ENCODE measurements around the gene SHANK2.

Gene SHANK2

DNA sequence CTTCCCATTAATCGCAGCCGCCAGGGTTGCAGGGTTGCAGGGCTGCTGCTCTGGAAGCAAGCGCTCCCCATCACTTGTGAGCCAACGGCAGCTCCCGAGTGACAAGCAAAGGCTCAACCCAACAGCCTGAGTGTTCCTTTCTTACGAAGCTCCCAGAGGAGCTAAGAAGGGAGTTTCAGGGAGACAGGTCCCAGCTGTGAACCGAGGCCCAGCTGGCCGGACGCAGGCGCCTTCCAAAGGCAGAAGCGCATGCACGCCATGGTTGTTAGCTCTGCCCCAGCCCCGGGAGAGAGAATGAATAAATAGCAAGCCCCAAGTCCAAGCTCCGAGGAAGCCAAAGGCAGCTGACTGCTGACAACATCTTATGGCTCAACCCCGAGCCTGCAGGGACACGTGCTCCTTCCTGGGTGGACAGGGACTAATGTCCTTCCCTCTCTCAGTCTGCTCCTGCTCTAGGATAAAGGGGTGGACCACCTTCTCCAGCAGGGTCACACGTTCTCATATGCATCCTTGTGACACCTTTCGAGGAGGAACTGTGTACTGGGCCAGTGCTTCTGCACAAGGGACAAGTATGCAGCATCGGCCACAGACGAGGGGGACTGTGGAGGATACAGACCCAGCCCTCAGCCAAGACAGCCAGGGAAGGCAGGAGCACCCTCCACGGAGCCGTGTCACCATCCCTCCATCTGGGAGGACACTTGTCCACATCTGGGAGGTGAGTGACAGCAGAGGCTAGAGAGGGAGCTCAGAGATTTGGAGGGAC, 29.9 kb downstream of the SHANK2 start:
- DNase-seq (ENCODE audit: low read depth in 2 of 2): no peak

GRCh38 chr11:71221821-71222220, 30.6 kb downstream of the SHANK2 start:
- DNase-seq (ENCODE audit: low read depth in 2 of 2): no peak

DNA sequence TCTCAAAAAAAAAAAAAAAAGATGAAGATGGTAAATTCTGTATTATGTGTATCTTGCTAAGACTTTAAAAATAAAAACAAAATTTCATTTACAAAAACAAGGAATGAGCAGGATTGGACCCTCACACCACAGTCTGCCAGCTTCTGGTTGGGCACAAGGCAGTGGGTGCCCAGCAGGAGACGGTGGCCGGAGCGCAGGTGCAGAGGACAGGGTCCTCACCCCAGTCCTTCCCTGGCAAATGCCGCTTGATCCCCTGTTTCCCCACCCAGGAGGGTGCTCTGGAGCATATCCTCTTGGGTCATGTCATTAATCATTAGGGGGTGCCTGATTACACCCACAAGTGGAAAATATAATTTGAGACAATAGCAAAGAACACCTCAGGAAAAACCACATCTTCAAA, 31.2 kb downstream of the SHANK2 start:
- DNase-seq (ENCODE audit: low read depth in 2 of 2): no peak

GRCh38 chr11:71218789-71219499, 33.4 kb downstream of the SHANK2 start:
- no peak for DNase-seq (ENCODE audit: low read depth in 2 of 2)

DNA sequence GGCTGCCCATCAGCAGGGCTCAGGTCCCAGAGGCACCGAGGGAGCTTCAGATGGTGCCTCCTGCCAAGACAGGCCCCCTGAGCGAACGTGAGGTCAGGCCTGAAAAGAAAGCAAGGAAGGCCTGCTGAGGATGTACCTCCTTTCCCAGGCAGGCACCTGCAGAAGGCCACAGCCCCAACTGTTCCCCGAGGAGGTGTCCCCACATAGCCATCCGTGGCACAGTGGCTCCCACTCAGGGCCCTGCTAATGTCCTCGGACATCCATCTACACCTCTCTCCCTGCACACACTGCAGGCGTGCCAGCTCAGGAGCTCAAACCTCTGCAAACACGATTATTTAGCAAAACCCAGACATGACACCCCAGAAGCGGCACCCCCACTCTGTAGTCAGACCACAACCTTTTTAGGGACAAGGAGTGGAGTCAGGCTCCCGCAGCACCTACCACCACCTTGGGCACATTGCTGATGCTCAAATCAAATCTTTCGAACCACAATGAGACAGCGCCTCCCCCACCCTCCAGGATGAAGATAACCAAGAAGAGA, 36.9 kb downstream of the SHANK2 start:
- DNase-seq (ENCODE audit: low read depth in 2 of 2): no peak

DNA sequence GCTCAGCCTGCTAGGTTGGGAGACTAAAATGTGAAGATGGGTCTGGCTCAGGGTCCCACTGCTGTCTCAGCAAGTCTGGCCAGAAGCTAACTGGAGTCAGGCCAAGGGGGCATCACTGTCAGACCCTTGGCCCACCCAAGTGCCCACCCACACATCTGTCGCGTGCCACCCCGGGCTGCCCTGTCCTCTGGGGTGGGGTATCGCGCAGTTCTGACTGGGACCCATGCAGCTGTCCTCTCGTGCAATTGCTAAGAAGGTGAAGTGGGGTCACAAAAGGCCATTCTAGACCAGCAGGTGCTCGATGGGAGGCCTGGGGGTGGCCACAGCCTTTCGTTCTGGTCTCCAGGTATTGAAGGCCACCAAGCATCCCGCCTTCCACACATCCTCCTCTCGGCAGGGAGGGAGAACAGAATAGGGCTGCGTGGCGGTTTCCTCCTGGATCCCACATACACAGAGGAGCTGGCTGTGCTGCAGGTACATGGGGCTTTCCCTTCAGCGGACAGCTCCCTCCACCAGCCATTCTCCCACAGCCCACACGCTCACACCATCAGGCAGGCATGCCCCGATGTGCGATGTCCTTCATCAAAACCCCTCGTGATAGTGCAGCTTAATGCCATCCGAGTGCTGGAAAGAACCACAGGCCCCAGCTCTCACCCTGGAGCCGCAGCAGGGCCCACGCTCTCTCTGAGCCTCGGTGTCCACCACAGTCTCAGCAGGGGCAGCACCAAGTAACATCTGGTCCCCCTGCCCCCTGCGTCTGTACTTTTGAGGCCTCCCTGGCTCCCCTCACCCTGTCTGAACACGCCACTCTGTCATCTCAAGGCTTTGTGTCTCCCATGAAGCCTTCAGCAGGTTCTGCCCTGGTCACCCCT, 37.6 kb downstream of the SHANK2 start:
- DNase-seq (ENCODE audit: low read depth in 2 of 2): no peak

DNA sequence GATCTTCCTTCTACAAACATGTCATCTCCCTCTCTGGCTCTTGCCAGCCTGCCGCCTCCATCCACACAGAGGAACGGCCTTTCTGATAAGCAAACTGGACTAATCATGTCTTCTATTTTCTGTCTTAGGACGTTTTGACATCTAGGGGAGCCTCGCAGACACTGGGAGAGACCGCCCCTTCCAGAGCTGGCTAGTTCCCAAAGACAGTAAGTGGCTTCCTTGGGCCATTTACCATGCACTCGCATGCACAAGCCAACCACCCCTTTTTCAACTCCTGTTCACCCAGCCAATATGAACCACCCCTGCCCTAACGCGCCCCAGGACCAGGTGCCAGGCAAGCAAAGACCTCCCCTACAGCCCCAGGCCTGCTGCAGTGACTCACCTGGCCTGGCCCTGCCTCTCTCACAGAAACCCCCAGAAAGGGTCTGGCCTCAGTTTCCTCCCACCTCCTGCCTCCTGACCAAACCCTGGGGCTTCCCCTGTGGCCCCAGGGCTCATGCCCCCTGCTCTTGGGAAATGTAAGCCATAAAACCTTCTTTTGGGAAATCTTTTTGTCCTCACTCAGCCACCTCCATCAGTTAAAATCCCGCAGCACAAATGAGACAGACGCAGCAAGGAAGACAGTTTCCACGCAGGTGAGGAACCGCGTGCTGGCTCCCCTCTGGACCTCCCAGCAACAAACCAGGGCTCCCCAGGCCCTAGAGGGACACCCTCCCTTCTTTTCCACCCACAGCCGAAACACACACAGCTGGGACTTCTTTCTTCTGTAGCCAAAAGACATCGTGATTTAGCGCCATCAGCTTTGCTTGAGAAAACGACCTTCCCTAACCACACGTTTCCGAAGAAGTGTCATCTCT, 38.5 kb downstream of the SHANK2 start:
- no peak for DNase-seq (ENCODE audit: low read depth in 2 of 2)

GRCh38 chr11:71212871-71213559, 39.4 kb downstream of the SHANK2 start:
- DNase-seq (ENCODE audit: low read depth in 2 of 2): no peak

GRCh38 chr11:71211631-71212030, 40.7 kb downstream of the SHANK2 start:
- no peak for DNase-seq (ENCODE audit: low read depth in 2 of 2)

DNA sequence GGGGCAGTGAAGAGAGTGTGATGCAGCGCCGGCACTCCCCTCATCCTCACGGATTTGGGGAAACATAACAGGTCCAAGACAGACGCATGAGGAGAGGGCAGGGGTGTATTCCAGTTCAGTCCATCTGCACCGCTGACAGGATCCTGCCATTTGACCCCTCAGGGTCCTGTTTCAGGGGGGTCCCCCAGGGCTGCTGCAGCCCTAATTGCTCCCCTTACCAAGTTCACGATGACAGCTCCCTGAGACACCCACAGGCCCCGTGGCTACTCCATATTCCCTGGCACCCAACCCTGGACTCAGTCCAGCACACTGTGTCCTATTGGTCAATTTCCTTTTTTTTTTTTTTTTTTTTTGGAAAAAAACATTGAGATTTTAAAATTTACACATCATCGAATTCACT, 41.5 kb downstream of the SHANK2 start:
- DNase-seq (ENCODE audit: low read depth in 2 of 2): no peak

DNA sequence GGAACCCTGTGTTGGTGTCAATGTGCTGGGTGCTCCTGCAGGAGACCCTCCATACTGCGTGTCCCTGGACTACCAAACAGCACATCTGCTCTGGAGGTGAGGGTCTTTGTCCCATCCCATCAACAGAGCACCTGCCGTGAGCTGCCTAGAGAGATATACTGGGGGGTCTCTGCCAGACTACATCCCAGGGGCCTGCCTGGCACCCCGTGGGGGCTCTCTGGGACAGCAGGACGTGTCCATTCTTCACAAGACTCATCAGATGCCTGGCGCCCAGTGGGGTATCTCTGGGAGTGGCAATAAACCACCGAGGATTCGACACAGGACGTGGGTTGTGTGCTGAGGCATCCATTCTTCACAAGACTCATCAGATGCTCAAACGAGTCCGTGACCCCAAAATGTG, 42.7 kb downstream of the SHANK2 start:
- no peak for DNase-seq (ENCODE audit: low read depth in 2 of 2)

- no peak for DNase-seq (ENCODE audit: low read depth in 2 of 2)
Measured at GRCh38 chr11:71209181-71209580, 43.2 kb downstream of the SHANK2 start.

GRCh38 chr11:71208011-71208774, 44.2 kb downstream of the SHANK2 start:
- no peak for DNase-seq (ENCODE audit: low read depth in 2 of 2)

- no peak for DNase-seq (ENCODE audit: low read depth in 2 of 2)
Measured at GRCh38 chr11:71207563-71207962, 44.8 kb downstream of the SHANK2 start.

GRCh38 chr11:71206186-71206585, 46.2 kb downstream of the SHANK2 start:
- DNase-seq (ENCODE audit: low read depth in 2 of 2): no peak

GRCh38 chr11:71204748-71205664, 47.4 kb downstream of the SHANK2 start:
- no peak for DNase-seq (ENCODE audit: low read depth in 2 of 2)

DNA sequence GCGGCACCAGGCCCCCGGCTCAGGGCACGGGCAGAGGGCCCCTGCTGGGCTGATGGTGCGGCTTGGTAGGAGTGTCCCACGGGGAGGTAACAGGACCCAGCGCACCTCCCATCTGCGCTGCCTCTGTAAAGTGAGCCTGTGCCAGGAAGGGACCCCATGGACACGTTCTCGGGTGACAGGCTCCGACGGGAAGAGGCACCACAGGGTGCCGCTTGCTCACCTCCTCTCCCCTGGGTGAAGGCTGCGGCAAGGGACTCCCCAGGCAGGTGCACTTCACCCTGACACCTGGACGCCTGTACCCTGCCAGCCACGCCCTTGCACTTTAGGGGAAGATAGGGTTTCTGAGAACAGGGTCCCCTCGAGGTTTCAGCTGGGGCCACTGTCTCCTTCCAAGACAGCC, 48.1 kb downstream of the SHANK2 start:
- no peak for DNase-seq (ENCODE audit: low read depth in 2 of 2)

DNA sequence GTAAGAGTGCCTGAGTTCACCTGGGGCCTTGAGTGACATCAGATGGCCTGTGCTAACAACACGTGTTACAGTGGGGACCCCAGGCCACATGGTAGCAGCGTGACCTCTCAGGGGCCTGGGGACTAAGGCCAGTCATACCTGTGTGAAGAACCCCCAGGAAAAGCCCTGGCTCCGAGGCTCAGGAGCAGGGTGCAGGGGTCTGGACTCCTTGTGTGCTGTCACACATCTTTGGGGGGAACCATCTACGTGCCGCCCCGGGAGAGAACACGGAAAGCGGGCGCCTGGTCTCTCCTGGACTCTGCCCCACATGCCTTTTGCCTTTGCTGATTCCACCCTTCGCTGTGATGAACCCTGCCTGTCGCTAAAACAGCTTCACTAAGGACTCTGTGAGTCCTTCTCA, 48.7 kb downstream of the SHANK2 start:
- no peak for DNase-seq (ENCODE audit: low read depth in 2 of 2)

DNA sequence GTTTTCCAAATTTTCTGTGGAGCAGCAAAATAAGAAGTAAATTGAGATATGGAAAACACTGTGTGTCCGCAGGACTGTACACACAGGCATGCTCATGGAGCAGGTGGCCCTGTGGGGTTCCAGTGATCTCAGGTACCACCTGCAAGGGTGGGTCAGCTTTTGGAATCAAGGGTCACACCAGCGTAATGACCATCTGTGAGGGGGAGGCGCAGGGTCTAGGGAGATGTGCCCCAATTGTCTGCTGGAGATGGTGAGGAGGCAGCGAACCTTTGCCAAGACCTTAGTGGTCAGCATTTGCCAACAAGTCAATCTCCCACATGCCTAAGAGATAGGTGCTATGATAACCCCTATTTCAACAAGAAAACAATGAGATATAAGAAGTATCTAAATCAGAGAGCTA, 49.4 kb downstream of the SHANK2 start:
- no peak for DNase-seq (ENCODE audit: low read depth in 2 of 2)

Data from stimulated activated CD8-positive, alpha-beta memory T cell treated with anti-CD3 and anti-CD28 coated beads, Interleukin-7, amount 100 ng/mL, for 1 hour (primary cell).